COLO668 (cell line): ENCODE data around the gene AVEN.
"Not testable (repeated sequence)": the region's sequence is repeated elsewhere in the genome, so short reads cannot be mapped to it uniquely, and the experiment has no call there.

Experiments
- DNase-seq: peaks from one replicate; lab custom pipeline; 2025; ENCODE audit not compliant: unreplicated experiment; lab: John Stamatoyannopoulos, UW

Gene AVEN

GRCh38 chr15:34043391-34043790 is 4.4 kb upstream of the AVEN start:
- DNase-seq, result no peak

GRCh38 chr15:34039790-34040113 is 748 bp upstream of the AVEN start:
- no peak for DNase-seq

- DNase-seq, result peak; percentile 87
Measured at GRCh38 chr15:34038023-34038870, 757 bp downstream of the AVEN start.

GRCh38 chr15:34031987-34032760 is 6.8 kb downstream of the AVEN start:
- DNase-seq, result no peak

GRCh38 chr15:34027606-34028005 is 11.4 kb downstream of the AVEN start:
- DNase-seq, result no peak

GRCh38 chr15:34025252-34025651 is 13.8 kb downstream of the AVEN start:
- no peak for DNase-seq

GRCh38 chr15:34023907-34024306 is 15.1 kb downstream of the AVEN start:
- no peak for DNase-seq

GRCh38 chr15:34019369-34019990 is 19.5 kb downstream of the AVEN start:
- no peak for DNase-seq

GRCh38 chr15:34018738-34019137 is 20.3 kb downstream of the AVEN start:
- DNase-seq, result not testable (repeated sequence)

GRCh38 chr15:34018021-34018645 is 20.9 kb downstream of the AVEN start:
- no peak for DNase-seq

- no peak for DNase-seq
Measured at GRCh38 chr15:34014556-34014955, 24.4 kb downstream of the AVEN start.

- DNase-seq, result no peak
Measured at GRCh38 chr15:34013746-34014145, 25.3 kb downstream of the AVEN start.

- DNase-seq, result no peak
Measured at GRCh38 chr15:34012461-34013028, 26.5 kb downstream of the AVEN start.

- DNase-seq, result no peak
Measured at GRCh38 chr15:34011481-34011880, 27.5 kb downstream of the AVEN start.

GRCh38 chr15:34010921-34011320 is 28.1 kb downstream of the AVEN start:
- no peak for DNase-seq

- no peak for DNase-seq
Measured at GRCh38 chr15:34009656-34010055, 29.3 kb downstream of the AVEN start.

- no peak for DNase-seq
Measured at GRCh38 chr15:34006381-34006780, 32.6 kb downstream of the AVEN start.

- DNase-seq, result no peak
Measured at GRCh38 chr15:34001536-34001935, 37.5 kb downstream of the AVEN start.

- DNase-seq, result not testable (repeated sequence)
Measured at GRCh38 chr15:33995666-33996065, 43.3 kb downstream of the AVEN start.

- DNase-seq, result peak; percentile 42
Measured at GRCh38 chr15:33994005-33994615, 44.9 kb downstream of the AVEN start.

- DNase-seq, result no peak
Measured at GRCh38 chr15:33988384-33988783, 50.6 kb downstream of the AVEN start.
